Measurements from ENCODE around the gene SMG6. TPM values are rescaled to one million over a fixed set of nuclear protein-coding genes. Genes with fewer than 3 reads are reported as not detected.

Gene SMG6
- total and polyA plus RNA-seq, 2 of the 13 experiments (the other 11 are each of a cell fraction or from before 2014, with no cell fraction given): 4.6 to 14.6 TPM

- no peak for TF ChIP-seq ZBTB2 (CRISPR knock-in tag; IDR thresholded peaks at IDR 0.05; ENCODE audit: low read depth)
- no peak for TF ChIP-seq NBN (conservative IDR thresholded peaks at IDR 0.05)
- TF ChIP-seq ZNF7 (CRISPR knock-in tag; IDR thresholded peaks at IDR 0.05): no peak
- TF ChIP-seq HNF4A (CRISPR knock-in tag; IDR thresholded peaks at IDR 0.05): peak; percentile 3; the same call in 1 of the 2 replicates
- TF ChIP-seq RCOR2 (CRISPR knock-in tag; IDR thresholded peaks at IDR 0.05): peak; percentile 77
- peak; percentile 78 for TF ChIP-seq KAT8 (CRISPR knock-in tag; IDR thresholded peaks at IDR 0.05)
- TF ChIP-seq MED13 (CRISPR knock-in tag; IDR thresholded peaks at IDR 0.05): no peak
- TF ChIP-seq MEIS1 (CRISPR knock-in tag; IDR thresholded peaks at IDR 0.05; ENCODE audit: borderline replicate concordance): 0 out of 2 replicates have a peak, but pooled peaks have one; percentile 1
- TF ChIP-seq ZNF382 (CRISPR knock-in tag; IDR thresholded peaks at IDR 0.05; ENCODE audit: borderline replicate concordance): no peak
- no peak for TF ChIP-seq SOX6 (IDR thresholded peaks at IDR 0.05)
- peak; percentile 94 for TF ChIP-seq SOX6 (CRISPR knock-in tag; IDR thresholded peaks at IDR 0.05)
- no peak for TF ChIP-seq WIZ (CRISPR knock-in tag; IDR thresholded peaks at IDR 0.05)
- TF ChIP-seq ZFP1 (CRISPR knock-in tag; IDR thresholded peaks at IDR 0.05): 0 out of 2 replicates have a peak, but pooled peaks have one; percentile 61
- no peak for TF ChIP-seq SP2 (CRISPR knock-in tag; IDR thresholded peaks at IDR 0.05)
- 0 out of 2 replicates have a peak, but pooled peaks have one; percentile 61 for TF ChIP-seq MIER2 (CRISPR knock-in tag; IDR thresholded peaks at IDR 0.05)
- no peak for TF ChIP-seq SCMH1 (CRISPR knock-in tag; IDR thresholded peaks at IDR 0.05; ENCODE audit: borderline replicate concordance)
- TF ChIP-seq ATF7 (IDR thresholded peaks at IDR 0.05): peak; percentile 24; the same call in 1 of the 2 replicates
- TF ChIP-seq ATF7 (CRISPR knock-in tag; IDR thresholded peaks at IDR 0.05): peak; percentile 58; the same call in 1 of the 2 replicates
- TF ChIP-seq ZNF543 (CRISPR knock-in tag; IDR thresholded peaks at IDR 0.05): 0 out of 2 replicates have a peak, but pooled peaks have one; percentile 44
- TF ChIP-seq ZZZ3 (CRISPR knock-in tag; IDR thresholded peaks at IDR 0.05; ENCODE audit: borderline replicate concordance): no peak
- TF ChIP-seq ZNF713 (CRISPR knock-in tag; IDR thresholded peaks at IDR 0.05): no peak
- 0 out of 2 replicates have a peak, but pooled peaks have one; percentile 33 for TF ChIP-seq MXD3 (CRISPR knock-in tag; IDR thresholded peaks at IDR 0.05)
- no peak for TF ChIP-seq ZNF563 (CRISPR knock-in tag; IDR thresholded peaks at IDR 0.05)
- peak; percentile 54; the same call in 1 of the 2 replicates for TF ChIP-seq TFDP2 (CRISPR knock-in tag; IDR thresholded peaks at IDR 0.05)
- peak; percentile 54; the same call in 1 of the 2 replicates for TF ChIP-seq MED1 (CRISPR knock-in tag; IDR thresholded peaks at IDR 0.05)
- no peak for TF ChIP-seq ZNF124 (CRISPR knock-in tag; IDR thresholded peaks at IDR 0.05)
- peak; percentile 63 for TF ChIP-seq MTA1 (CRISPR knock-in tag; IDR thresholded peaks at IDR 0.05; ENCODE audit: borderline replicate concordance)
- TF ChIP-seq ZSCAN31 (CRISPR knock-in tag; IDR thresholded peaks at IDR 0.05; ENCODE audit: low read depth): 0 out of 2 replicates have a peak, but pooled peaks have one; percentile 41
- TF ChIP-seq PITX1 (CRISPR knock-in tag; IDR thresholded peaks at IDR 0.05): peak; percentile 72
- peak in 1 of 2 experiments; percentile 69; a peak in 1 of 4 replicates for TF ChIP-seq KLF16 (CRISPR knock-in tag; IDR thresholded peaks at IDR 0.05)
- peak; percentile 49; the same call in 1 of the 2 replicates for TF ChIP-seq ELF1 (CRISPR knock-in tag; IDR thresholded peaks at IDR 0.05)
These were observed 128.9 kb downstream of the SMG6 start (continued) for GRCh38 chr17:2174468-2175293.

Measured in HepG2 (cell line).